Adrenal gland (tissue), 12 donors: ENCODE measurements around the gene SCNM1. TPM values are rescaled to one million over a fixed set of nuclear protein-coding genes. Genes with fewer than 3 reads are reported as not detected.

Experiments
- DNase-seq, 7 donors: peaks; one replicate each; pipeline ENCODE4 v3.0.0-alpha.2; 2019 to 2020
- H3K27ac ChIP-seq, 5 donors: fragments of 200-600 bp; sonication (generic) in 4 of 5; 1 replicate in 3 of 5; 2 replicates in 2 of 5; pipeline versions ENCODE4 v1.5.1 to v1.8.0; 2016 to 2020; ENCODE audit warnings: mild to moderate bottlenecking in 1 of 5
- H3K27me3 ChIP-seq: fragments of 200-600 bp; 2 replicates; pipeline ENCODE4 v1.8.0; 2021
- H3K36me3 ChIP-seq, 2 donors: fragments of 200-600 bp; replicated peaks in 1 of 2; 1 replicate in 1 of 2; 2 replicates in 1 of 2; pipeline versions ENCODE4 v1.5.1 to v1.8.0; 2018 to 2022
- H3K4me1 ChIP-seq, 2 donors: fragments of 200-600 bp; replicated peaks in 1 of 2; 1 replicate in 1 of 2; 2 replicates in 1 of 2; pipeline versions ENCODE4 v1.5.1 to v1.8.0; 2018 to 2021
- H3K4me3 ChIP-seq, 4 donors: fragments of 200-600 bp; sonication (generic) in 3 of 4; one replicate each; pipeline ENCODE4 v1.5.1; 2016 to 2018
- H3K9me3 ChIP-seq, 3 donors: fragments of 200-600 bp; sonication (generic) in 1 of 3; replicated peaks in 1 of 3; 1 replicate in 2 of 3; 2 replicates in 1 of 3; pipeline versions ENCODE4 v1.5.1 to v1.8.0; 2016 to 2021
- POLR2A ChIP-seq, 2 donors: fragments of 450-650 bp; IDR thresholded peaks; one replicate each; pipeline ENCODE4 v1.6.1; 2017; ENCODE audit warnings: antibody characterized with exemption in 2 of 2, mild to moderate bottlenecking in 2 of 2, moderate library complexity in 1 of 2
- WGBS, 4 donors: extraction: QIAGEN DNeasy Blood & Tissue Kit in 2 of 4; methylation state at CpG; one replicate each; pipeline versions ENCODE4 v1.1.5 to v1.1.7; 2013 to 2017; 5-methylcytosine and 5-hydroxymethylcytosine counted together
- intact Hi-C, 2 donors: fragments of 100-400 bp; cut with DNase I; formaldehyde crosslinking; loops; one replicate each; pipeline versions ENCODE4 v1.14.1 to v1.15.0; 2022 to 2023
- polyA plus RNA-seq, 3 donors: library from polyadenylated mRNA; stranded (reverse); fragments of 200-250 nt in 2 of 3; fragments of 350-450 nt in 1 of 3; fragmentation: Illumina TruSeq in 1 of 3; extraction: RNeasy Lipid Tissue Mini Kit (QIAGEN cat#74804) in 1 of 3; gene quantifications; one replicate each; pipeline ENCODE4 v1.2.3, GENCODE V29; 2013 to 2014
- total RNA-seq, 9 donors: library from RNA; depleted of rRNA in 4 of 9; stranded (reverse); fragments of >200 nt in 4 of 9; fragments of 120-200 nt in 1 of 9; fragmentation: NEBNext Ultra II Directional in 1 of 9; extraction: Animal tissue kit (Norgen Biotek cat#: 25700) in 1 of 9; gene quantifications; one replicate each; pipeline versions ENCODE4 v1.1.0 to v1.2.4, GENCODE V29; 2013 to 2023
- TF ChIP-seq, protein P1 (sequence below), 6 experiments: fragments of 450-650 bp in 4 of 6; fragments of 200-600 bp in 2 of 6; sonication (generic) in 1 of 6; IDR thresholded peaks; 1 replicate in 5 of 6; 2 replicates in 1 of 6; pipeline versions ENCODE4 v1.5.1 to v1.8.0; 2016 to 2021; ENCODE audit warnings: antibody characterized with exemption in 6 of 6, mild to moderate bottlenecking in 2 of 6, moderate library complexity in 1 of 6
- donor health status: healthy with polysubstance abuse.
- donor health status: Bipolar disorder and iron deficiency.
- donor health status: DM: yes; HTN: yes; CAD: no.
- donor health status: DM: no; HTN: no; CAD: no.
- donor health status: DM: no; HTN: no; CAD: no.
- donor health status: DM: yes; HTN: yes; CAD: no.

SCNM1 gene
- total and polyA plus RNA-seq, 12 donors: 16.4 to 89.0 (median 36.6) TPM

DNA sequence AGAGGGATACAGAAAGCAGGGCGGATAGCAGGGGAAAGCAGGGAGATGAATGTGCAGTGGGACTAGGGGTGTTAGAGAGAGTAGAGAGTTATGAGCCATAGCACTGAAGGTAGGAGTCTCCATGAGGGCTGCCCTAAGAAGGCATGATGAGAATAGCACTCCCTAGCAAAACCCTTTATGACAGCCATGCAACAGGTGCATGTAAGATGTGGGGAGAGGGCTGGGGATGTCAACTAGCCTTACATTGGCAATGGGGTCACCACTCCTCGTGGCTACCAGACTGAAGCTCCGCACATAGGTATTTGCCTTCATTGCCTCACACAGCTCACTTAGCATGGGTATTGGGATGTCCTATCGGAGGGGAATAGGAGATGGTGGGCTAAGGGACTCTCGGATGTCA is 5.2 kb downstream of the SCNM1 start:
- H3K27ac ChIP-seq: no peak overlapping the region
- 68 to 98% (median 87%) methylated on average over 4 to 5 of the region's 5 CpGs for WGBS, 4 donors
- no peak for DNase-seq
- H3K36me3 ChIP-seq: peaks cover 0 to 52% of the 10 kb centered on the region in 2 donors
- no peak for TF ChIP-seq POLR2A (IDR thresholded peaks at IDR 0.05)
- TF ChIP-seq, protein P1, sequence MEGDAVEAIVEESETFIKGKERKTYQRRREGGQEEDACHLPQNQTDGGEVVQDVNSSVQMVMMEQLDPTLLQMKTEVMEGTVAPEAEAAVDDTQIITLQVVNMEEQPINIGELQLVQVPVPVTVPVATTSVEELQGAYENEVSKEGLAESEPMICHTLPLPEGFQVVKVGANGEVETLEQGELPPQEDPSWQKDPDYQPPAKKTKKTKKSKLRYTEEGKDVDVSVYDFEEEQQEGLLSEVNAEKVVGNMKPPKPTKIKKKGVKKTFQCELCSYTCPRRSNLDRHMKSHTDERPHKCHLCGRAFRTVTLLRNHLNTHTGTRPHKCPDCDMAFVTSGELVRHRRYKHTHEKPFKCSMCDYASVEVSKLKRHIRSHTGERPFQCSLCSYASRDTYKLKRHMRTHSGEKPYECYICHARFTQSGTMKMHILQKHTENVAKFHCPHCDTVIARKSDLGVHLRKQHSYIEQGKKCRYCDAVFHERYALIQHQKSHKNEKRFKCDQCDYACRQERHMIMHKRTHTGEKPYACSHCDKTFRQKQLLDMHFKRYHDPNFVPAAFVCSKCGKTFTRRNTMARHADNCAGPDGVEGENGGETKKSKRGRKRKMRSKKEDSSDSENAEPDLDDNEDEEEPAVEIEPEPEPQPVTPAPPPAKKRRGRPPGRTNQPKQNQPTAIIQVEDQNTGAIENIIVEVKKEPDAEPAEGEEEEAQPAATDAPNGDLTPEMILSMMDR (IDR thresholded peaks at IDR 0.05): no peak
- no peak overlapping the region for H3K4me3 ChIP-seq
- intact Hi-C loops: no loop called here
- peaks cover 6 to 10% of the 10 kb centered on the region in 2 donors for H3K4me1 ChIP-seq
- H3K27me3 ChIP-seq: no peaks in the 10 kb centered on the region
- H3K9me3 ChIP-seq: no peaks in the 10 kb centered on the region

DNA sequence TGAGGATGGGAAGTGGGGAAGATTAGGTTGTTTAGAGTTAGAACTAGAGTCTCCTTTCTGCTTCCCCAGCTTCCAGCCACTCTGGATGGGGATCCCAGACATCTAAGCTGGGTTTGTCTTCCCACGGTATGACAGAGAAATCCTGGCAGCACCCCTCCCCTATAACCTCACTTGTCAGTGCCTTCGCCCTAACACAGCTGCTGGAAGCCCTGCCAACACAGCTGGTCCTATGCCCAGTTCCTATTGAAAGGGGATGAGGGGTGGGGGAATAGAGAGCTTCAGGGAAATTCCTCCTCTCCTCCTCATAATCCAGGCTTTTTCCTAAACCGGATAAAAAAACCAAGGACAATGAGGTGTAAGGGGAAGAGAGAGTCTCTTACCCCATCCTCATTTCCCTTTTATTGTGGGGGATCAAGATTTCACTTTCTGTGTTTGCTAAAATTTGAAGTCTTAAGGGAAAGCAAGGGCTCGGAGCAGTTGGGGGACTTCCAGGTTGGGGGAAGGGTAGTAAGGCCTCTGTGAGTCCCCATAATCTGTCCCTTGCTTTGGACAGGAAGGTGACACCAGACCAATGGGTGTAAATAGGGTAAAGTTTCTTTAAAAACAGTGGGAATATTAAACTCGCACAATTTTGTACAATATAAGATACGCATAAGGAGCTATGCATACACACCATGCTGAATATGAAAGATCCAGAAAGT is 9.2 kb downstream of the SCNM1 start:
- no peak for TF ChIP-seq POLR2A (IDR thresholded peaks at IDR 0.05)
- TF ChIP-seq, protein P1 (IDR thresholded peaks at IDR 0.05): no peak
- no peak overlapping the region for H3K27ac ChIP-seq
- intact Hi-C loops: no loop called here
- WGBS, 4 donors: 58 to 70% (median 69%) methylated on average over 6 of the region's 6 CpGs
- no peak overlapping the region for H3K4me3 ChIP-seq
- H3K9me3 ChIP-seq: no peaks in the 10 kb centered on the region
- DNase-seq: no peak
- no peaks in the 10 kb centered on the region for H3K4me1 ChIP-seq
- no peaks in the 10 kb centered on the region for H3K27me3 ChIP-seq
- peaks cover 0 to 63% of the 10 kb centered on the region in 2 donors for H3K36me3 ChIP-seq

DNA sequence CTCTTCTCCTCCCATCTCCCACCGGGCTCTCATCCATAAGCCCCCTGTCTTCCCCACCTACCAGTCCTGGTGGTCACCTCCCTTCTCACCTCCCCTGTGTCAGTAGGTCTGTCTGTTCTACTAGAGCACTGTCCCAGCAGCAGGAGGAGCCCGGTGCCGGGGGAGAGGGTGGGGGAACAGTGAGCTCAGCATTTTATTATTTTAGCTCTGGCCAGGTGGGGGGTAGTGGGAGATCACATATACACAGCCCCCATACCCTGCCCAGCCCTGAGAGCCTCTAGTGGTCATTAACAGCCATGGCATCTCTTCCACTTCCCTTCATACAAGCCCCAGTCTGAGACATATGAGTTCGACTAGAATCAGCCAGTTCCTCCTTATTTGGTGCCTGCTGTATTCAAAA is 9.9 kb downstream of the SCNM1 start, which contains the start of gene TMOD4:
TMOD4 (minus strand) TSS at position 119 of the 400 bp plus-strand sequence. CDS start 1,106 bp downstream, outside the sequence.
- H3K27me3 ChIP-seq: no peaks in the 10 kb centered on the region
- H3K36me3 ChIP-seq: peaks cover 0 to 66% of the 10 kb centered on the region in 2 donors
- no peak for TF ChIP-seq POLR2A (IDR thresholded peaks at IDR 0.05)
- TF ChIP-seq, protein P1 (IDR thresholded peaks at IDR 0.05): peak in 5 of 6 experiments; percentile 8 to 28 (median 15)
- intact Hi-C loops: no loop called here
- DNase-seq: no peak
- no peaks in the 10 kb centered on the region for H3K9me3 ChIP-seq
- H3K4me3 ChIP-seq: no peak within 1 kb of the TSS
- H3K4me1 ChIP-seq: no peaks in the 10 kb centered on the region
- H3K27ac ChIP-seq: no peak within 1 kb of the TSS
- 59 to 70% (median 65%) methylated on average over 4 of the region's 4 CpGs for WGBS, 4 donors

DNA sequence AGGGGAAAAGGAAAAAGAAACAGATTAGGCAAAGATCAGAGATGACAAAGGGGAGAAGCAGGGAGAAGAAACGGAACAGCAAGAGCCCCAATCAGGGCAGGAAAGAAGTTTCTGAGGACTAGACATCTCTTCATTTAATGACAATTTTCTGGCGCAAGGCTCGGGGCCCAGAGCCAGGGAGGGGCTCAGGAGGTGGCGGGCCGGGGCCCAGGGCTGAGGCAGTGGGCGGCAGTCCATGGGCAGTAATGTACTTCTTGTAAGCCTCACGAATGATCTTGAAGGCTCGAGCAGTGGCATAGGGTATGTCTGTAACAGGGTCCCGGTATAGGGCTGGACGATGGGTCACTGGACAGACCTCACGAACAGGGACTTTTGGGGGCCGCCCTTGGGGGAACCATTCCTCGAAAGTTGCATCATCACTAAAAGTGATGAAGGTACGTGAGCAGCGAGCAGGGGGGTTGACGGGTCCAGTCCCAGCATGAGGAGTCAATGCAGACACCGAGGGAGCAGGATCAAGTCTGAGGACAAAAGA is 10.6 kb downstream of the SCNM1 start:
- no peaks in the 10 kb centered on the region for H3K27me3 ChIP-seq
- no peak for DNase-seq
- WGBS, 4 donors: 91 to 96% (median 93%) methylated on average over 17 of the region's 17 CpGs
- no peaks in the 10 kb centered on the region for H3K9me3 ChIP-seq
- H3K36me3 ChIP-seq: peaks cover 0 to 66% of the 10 kb centered on the region in 2 donors
- TF ChIP-seq, protein P1 (IDR thresholded peaks at IDR 0.05): no peak
- TF ChIP-seq POLR2A (IDR thresholded peaks at IDR 0.05): no peak
- H3K27ac ChIP-seq: no peak overlapping the region
- intact Hi-C loops: no loop called here
- H3K4me1 ChIP-seq: no peaks in the 10 kb centered on the region
- H3K4me3 ChIP-seq: no peak overlapping the region
